GM18507 (cell line): ENCODE measurements around the gene PAQR7.

Experiments
- DNase-seq: peaks from one replicate; pipeline ENCODE4 v3.0.0; 2011; ENCODE audit warnings: low read depth; ENCODE audit not compliant: insufficient read length; ENCODE audit errors: extremely low spot score
- FAIRE-seq: peaks from 2 replicates; lab custom pipeline; 2011; peaks lifted over from hg19 to GRCh38; lab: Jason Lieb, UNC

Gene PAQR7, protein sequence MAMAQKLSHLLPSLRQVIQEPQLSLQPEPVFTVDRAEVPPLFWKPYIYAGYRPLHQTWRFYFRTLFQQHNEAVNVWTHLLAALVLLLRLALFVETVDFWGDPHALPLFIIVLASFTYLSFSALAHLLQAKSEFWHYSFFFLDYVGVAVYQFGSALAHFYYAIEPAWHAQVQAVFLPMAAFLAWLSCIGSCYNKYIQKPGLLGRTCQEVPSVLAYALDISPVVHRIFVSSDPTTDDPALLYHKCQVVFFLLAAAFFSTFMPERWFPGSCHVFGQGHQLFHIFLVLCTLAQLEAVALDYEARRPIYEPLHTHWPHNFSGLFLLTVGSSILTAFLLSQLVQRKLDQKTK

DNA sequence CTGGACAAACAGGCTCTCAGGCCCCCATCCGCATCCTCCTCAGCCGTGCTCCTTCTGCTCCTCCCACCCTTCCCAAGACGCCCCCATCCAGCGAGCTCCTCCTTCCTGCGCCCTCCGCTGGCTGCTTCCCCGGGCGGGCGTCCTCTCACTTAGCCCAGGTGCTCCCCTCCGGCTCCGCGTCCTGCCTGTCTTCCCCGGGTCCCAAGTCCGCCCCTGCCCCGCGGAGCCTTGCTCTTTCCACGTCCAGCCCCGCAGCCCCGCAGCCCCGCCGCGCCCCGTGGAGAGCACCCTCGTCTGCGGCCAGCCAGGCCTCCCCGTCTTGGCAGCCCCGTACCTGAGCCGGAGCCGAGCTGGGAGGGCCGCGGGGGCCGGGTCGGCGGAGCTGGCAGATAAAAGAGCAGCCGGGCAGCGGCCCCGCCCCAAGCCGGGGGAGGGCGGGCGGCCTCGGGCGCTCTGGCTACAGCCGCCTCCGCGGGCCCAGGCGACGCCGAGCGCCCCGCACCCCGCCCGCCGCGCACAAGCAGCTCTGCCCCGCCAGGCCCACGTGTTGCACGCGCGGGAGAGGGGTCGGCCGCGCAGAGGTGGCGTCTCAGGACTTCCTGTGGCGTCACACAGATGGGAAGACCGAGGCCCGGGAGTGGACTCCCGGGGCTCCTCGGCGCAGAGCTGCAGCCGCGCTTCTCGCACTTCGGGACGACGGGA is at the start of gene PAQR7:
PAQR7 (minus strand) TSS at position 555 of the 702 bp plus-strand sequence. CDS start 11,869 bp downstream, outside the sequence.
- no peak for FAIRE-seq

DNA sequence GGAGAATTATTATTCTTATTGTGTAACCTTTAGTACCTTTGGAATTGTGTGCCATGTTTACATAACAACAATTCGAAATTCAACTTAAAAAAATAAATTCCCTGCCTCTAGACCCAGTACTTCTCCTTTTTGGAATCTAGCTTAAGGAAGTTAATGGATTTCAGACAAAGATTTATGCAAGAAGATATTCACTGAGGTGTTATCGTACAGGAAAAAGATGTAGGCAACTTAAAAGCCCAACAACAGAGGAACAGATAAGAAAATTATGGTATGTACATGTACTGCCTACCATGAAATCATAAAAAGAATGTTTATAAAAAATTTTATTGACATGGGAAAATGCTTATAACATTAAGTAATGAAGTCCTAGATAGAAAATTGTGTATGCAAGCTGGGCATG is 48.9 kb upstream of the PAQR7 start:
- FAIRE-seq: no peak
- no peak for DNase-seq

More for the DNA sequence above, at the start of gene PAQR7:
- DNase-seq: peak; percentile 54

DNA sequence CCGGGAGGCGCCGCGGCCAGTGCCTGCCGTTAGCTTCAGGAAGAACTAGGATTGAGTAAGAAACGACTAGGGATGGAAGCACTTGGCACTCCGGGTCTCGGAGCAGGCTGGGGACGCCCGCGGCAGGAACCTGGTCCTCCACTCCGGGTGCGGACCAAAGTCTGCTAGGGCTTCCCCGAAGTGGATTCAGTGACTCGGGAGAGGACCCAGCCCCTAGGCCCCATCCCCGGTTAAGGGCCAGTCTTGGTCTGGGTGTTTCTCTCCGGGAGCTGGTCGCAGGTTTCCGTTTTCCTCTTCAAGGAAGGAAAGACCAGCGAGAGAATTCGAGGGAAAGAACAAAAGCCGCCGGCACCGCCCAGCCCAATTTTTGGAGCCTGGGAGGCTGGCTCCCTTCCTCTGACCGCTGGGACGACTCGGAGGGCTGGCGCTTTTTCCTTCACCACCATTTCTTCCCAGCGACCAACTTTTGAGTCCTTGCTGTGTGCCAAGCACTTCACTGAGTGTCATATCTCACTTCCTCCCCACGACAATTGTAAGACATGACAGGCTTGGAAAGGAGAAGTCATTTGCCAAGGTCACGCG is 47.6 kb upstream of the PAQR7 start:
- no peak for DNase-seq
- no peak for FAIRE-seq

GRCh38 chr1:25922056-25922970 is 46.8 kb upstream of the PAQR7 start:
- FAIRE-seq: no peak
- no peak for DNase-seq

GRCh38 chr1:25918615-25919014 is 43.1 kb upstream of the PAQR7 start:
- FAIRE-seq (no peak), DNase-seq (no peak)

DNA sequence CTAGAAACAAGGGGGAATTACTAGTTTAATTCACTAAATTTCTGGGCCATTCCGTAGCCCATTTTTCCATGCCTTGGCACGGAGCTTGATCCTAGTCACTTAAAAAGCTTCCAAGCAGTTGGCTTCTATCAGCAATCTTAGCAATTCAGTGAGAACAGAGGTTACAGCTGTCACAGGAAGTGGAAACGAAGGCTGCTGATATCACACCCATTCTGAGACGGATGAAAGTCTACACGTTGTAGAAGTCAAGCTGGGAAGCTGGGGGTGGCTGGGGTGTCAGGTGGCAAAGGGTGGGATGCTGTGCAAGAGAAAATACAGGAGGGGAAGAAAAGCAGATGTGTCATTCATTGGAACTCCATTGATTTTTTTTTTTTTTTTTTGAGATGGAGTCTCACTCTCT is 42.5 kb upstream of the PAQR7 start:
- no peak for FAIRE-seq
- no peak for DNase-seq

- FAIRE-seq (no peak), DNase-seq (no peak)
Observed at GRCh38 chr1:25916460-25916859, 41.0 kb upstream of the PAQR7 start.

DNA sequence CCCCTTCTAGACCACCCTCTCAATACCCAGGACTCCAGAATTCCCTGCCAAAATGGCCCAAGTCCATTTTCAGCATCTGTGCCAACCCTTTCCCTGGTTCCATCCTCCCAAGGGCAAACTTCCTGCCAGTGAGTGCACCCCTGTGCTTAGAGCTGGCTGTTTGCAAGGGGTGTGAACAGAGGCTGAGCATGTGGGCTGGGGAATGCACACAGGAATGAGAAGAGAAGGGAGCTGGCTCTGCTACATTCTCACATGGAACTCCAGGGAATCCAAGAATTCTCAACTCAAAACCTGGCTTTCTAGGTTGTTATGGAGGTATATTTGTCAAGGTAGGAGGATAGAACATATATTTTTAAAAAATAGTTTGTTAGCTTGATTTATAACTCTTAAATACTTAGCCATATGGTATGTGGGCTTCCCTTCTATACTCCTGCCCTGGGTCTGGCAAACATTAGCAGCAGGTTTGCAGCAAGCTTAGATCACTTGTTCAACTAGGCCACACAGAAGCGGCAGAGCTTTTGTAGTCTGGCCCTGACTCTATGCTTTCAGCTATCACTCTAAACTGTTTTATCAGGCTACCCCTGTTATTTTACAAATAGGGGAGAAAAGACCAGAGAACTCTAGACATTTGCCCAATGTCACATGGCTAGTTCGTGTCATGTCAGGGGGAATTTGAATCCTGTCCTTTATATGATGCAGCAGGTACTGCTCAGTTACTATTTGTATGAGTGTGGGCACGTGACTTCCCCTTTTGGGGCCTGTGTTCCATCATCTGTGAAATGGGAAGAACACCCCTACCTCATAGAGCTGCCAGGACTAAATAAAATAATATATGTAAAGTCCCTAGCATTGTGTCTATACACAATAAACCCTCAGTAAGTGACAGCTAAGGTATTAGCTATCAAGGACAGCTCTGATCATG is 38.8 kb upstream of the PAQR7 start:
- DNase-seq: no peak
- FAIRE-seq: no peak

DNA sequence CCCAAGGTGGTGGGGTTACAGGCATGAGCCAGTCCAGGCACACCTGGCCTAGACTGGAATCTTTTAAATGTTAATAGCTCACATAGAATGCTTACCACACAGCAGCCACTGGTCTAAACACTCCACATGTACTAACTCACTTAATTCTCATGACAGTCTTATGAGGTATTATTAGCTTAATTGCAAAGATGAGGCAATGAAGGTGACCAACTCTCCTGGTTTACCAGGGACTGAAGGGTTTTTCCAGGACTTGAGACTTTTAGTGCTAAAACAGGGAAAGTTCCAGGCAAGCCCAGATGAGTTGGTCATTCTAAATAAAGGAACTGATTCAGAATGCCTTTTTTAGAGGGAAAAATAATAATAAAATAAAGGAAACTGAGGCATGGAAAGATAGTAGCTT is 37.7 kb upstream of the PAQR7 start:
- DNase-seq (no peak), FAIRE-seq (no peak)

GRCh38 chr1:25912076-25912831 is 36.7 kb upstream of the PAQR7 start:
- DNase-seq (no peak), FAIRE-seq (no peak)

GRCh38 chr1:25911162-25911561 is 35.7 kb upstream of the PAQR7 start:
- FAIRE-seq: no peak
- DNase-seq: no peak

DNA sequence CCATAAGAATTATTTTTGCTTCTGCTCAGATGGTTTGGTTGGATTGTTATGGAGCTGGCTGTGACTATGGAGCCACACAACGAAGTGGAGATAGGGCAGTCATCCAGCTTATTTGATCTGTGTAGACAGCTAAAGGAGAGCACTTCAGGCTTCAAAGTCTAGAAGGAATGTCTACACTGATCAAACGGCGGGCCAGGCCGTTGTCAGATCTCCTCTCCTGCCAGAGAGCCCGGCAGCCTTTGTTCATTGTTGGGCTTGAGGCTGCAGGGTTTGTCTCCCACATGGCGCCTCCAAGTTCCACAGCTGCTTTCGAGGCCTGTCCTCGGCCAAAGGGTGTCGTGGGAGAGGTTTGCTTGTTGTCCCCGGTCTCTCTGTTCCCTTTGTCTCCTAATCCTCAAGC is 33.5 kb upstream of the PAQR7 start:
- DNase-seq (no peak), FAIRE-seq (no peak)

DNA sequence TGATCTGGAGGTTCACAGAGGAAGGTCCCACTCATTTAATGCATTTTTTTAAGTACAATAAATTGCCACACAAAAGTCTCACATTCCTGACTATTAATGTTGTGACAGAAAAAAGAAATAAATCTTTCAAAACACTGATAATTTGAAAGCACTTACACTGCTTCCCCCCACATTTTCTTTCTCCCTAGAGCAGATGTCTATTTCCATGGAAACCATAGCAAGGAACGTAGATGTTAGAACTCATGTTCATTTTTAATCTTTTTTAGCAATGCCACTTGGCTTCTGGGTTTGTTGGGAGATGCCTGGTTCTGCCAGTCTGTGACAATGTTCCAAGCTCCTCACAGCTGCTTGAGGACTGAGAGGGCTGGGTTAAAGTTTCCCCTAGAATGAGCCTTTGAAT is 32.7 kb upstream of the PAQR7 start:
- no peak for DNase-seq
- no peak for FAIRE-seq

DNA sequence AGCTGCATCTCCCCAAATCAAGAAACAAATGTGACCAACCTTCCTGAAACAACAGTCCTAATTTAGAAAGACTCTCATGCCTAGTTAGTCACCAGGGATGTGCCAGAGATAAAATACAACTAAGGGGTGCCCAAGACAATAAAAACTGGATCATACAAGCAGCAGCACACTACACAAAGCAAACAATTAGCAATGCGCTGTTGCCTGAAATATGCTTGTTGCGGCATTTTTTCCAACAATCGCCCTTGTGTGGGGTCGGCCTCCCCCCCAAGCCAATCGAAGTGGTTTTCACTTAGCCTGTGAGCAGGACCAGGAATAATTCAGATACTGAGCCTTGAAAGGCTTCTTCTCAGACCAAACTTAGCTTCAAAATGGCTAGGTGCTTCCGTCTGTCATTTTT is 32.1 kb upstream of the PAQR7 start:
- DNase-seq: no peak
- no peak for FAIRE-seq

GRCh38 chr1:25906644-25907300 is 31.3 kb upstream of the PAQR7 start:
- DNase-seq: no peak
- FAIRE-seq: no peak

- DNase-seq (peak; percentile 92), FAIRE-seq (peak; percentile 87)
Observed at GRCh38 chr1:25905680-25906643, 30.5 kb upstream of the PAQR7 start, which contains the start of gene STMN1. Gene STMN1, minus strand, starts transcription at chr1:25906419. Its CDS starts 1,743 bp downstream, at chr1:25904676.
